Trophoblast cell (in vitro differentiated cells and primary cell): ENCODE data around the gene VGLL2.

Experiments
- DNase-seq, 2 donors: peaks; one replicate each; pipeline ENCODE4 v3.0.0-alpha.2; 2016
- H2AFZ ChIP-seq: 2 replicates; pipeline ENCODE4 v1.6.1; 2013; ENCODE audit warnings: low read length, moderate library complexity, mild to moderate bottlenecking; ENCODE audit not compliant: insufficient read depth, poor library complexity
- H2AK5ac ChIP-seq: 2 replicates; pipeline ENCODE4 v1.6.1; 2013; ENCODE audit warnings: mild to moderate bottlenecking, low read length
- H2BK120ac ChIP-seq: 2 replicates; pipeline ENCODE4 v1.6.1; 2013; ENCODE audit warnings: low read length, mild to moderate bottlenecking, moderate library complexity; ENCODE audit not compliant: insufficient read depth, poor library complexity
- H2BK12ac ChIP-seq: 2 replicates; pipeline ENCODE4 v1.6.1; 2013; ENCODE audit warnings: mild to moderate bottlenecking, low read length, moderate library complexity
- H2BK5ac ChIP-seq: 2 replicates; pipeline ENCODE4 v1.6.1; 2013; ENCODE audit warnings: low read length, low read depth, moderate library complexity, mild to moderate bottlenecking; ENCODE audit not compliant: poor library complexity
- H3K14ac ChIP-seq: 2 replicates; pipeline ENCODE4 v1.6.1; 2013; ENCODE audit warnings: mild to moderate bottlenecking, low read length
- H3K18ac ChIP-seq: 2 replicates; pipeline ENCODE4 v1.6.1; 2013; ENCODE audit warnings: mild to moderate bottlenecking, low read length
- H3K23ac ChIP-seq: 2 replicates; pipeline ENCODE4 v1.6.1; 2013; ENCODE audit warnings: low read length
- H3K27ac ChIP-seq: 2 replicates; pipeline ENCODE4 v1.5.1; 2013; ENCODE audit warnings: low read depth, mild to moderate bottlenecking, inconsistent platforms, low read length, moderate library complexity
- H3K27me3 ChIP-seq: 2 replicates; pipeline ENCODE4 v1.6.1; 2013; ENCODE audit warnings: inconsistent platforms, mild to moderate bottlenecking, low read length, moderate library complexity; ENCODE audit not compliant: insufficient read depth
- H3K36me3 ChIP-seq, 2 experiments: 1 replicate in 1 of 2; 2 replicates in 1 of 2; pipeline ENCODE4 v1.6.1; 2013; ENCODE audit warnings: low read length in 2 of 2, mild to moderate bottlenecking in 2 of 2, moderate library complexity in 1 of 2; ENCODE audit not compliant: insufficient read depth in 2 of 2, control insufficient read depth in 1 of 2
- H3K4ac ChIP-seq: 2 replicates; pipeline ENCODE4 v1.6.1; 2013; ENCODE audit warnings: low read depth, mild to moderate bottlenecking, low read length, moderate library complexity
- H3K4me1 ChIP-seq, 2 experiments: 1 replicate in 1 of 2; 2 replicates in 1 of 2; pipeline ENCODE4 v1.6.1; 2013; ENCODE audit warnings: low read length in 2 of 2, mild to moderate bottlenecking in 2 of 2, moderate library complexity in 1 of 2; ENCODE audit not compliant: insufficient read depth in 2 of 2, control insufficient read depth in 1 of 2
- H3K4me2 ChIP-seq: 2 replicates; pipeline ENCODE4 v1.6.1; 2013; ENCODE audit warnings: inconsistent platforms, mild to moderate bottlenecking, low read length, moderate library complexity
- H3K4me3 ChIP-seq: 2 replicates; pipeline ENCODE4 v1.5.1; 2013; ENCODE audit warnings: mild to moderate bottlenecking, low read depth, low read length, inconsistent platforms
- H3K79me1 ChIP-seq: one replicate; pipeline ENCODE4 v1.6.1; 2013; ENCODE audit warnings: low read length
- H3K79me2 ChIP-seq: 2 replicates; pipeline ENCODE4 v1.6.1; 2013; ENCODE audit warnings: low read length, mild to moderate bottlenecking; ENCODE audit not compliant: control insufficient read depth, insufficient read depth, poor library complexity
- H3K9ac ChIP-seq: 2 replicates; pipeline ENCODE4 v1.6.1; 2013; ENCODE audit warnings: mild to moderate bottlenecking, low read length
- H3K9me3 ChIP-seq: 2 replicates; pipeline ENCODE4 v1.6.1; 2013; ENCODE audit warnings: low read depth, mild to moderate bottlenecking, control low read depth, inconsistent platforms, low read length; ENCODE audit not compliant: insufficient read depth
- H4K12ac ChIP-seq: 2 replicates; pipeline ENCODE4 v1.6.1; 2013; ENCODE audit warnings: low read depth, mild to moderate bottlenecking, low read length, moderate library complexity
- H4K8ac ChIP-seq: 2 replicates; pipeline ENCODE4 v1.6.1; 2013; ENCODE audit warnings: low read depth, mild to moderate bottlenecking, low read length, moderate library complexity
- H4K91ac ChIP-seq: one replicate; pipeline ENCODE4 v1.6.1; 2013; ENCODE audit warnings: low read depth, mild to moderate bottlenecking, low read length, moderate library complexity
- WGBS: extraction: QIAGEN DNeasy Blood & Tissue Kit; methylation state at CpG from one replicate; pipeline ENCODE4 v1.1.7; 2013; ENCODE audit warnings: missing lambda C conversion rate; ENCODE audit not compliant: insufficient read length, insufficient coverage; ENCODE audit errors: extremely low coverage; 5-methylcytosine and 5-hydroxymethylcytosine counted together

Gene VGLL2

GRCh38 chr6:117228202-117228601 lies 37.2 kb upstream of the VGLL2 start:
- Histone ChIP-seq H3K9ac (no peak overlapping the region), H4K12ac (no peak overlapping the region), H3K36me3 (no peaks in the 10 kb centered on the region), H4K8ac (no peak overlapping the region), H2BK12ac (no peak overlapping the region), H3K4ac (no peak overlapping the region), H3K79me2 (no peaks in the 10 kb centered on the region), H2AFZ (no peak overlapping the region), H3K9me3 (no peaks in the 10 kb centered on the region), H3K18ac (no peak overlapping the region), H3K27ac (no peak overlapping the region), H2BK120ac (no peak overlapping the region), H3K27me3 (no peaks in the 10 kb centered on the region), H2AK5ac (no peak overlapping the region), H4K91ac (no peak overlapping the region), H3K23ac (no peak overlapping the region), H3K14ac (no peak overlapping the region), H3K79me1 (no peaks in the 10 kb centered on the region), H3K4me2 (no peak overlapping the region), H3K4me3 (no peak overlapping the region), H2BK5ac (no peak overlapping the region), H3K4me1 (no peaks in the 10 kb centered on the region)
- no CpG with 5 or more reads among the region's 1 CpG for WGBS
- DNase-seq = no peak

DNA sequence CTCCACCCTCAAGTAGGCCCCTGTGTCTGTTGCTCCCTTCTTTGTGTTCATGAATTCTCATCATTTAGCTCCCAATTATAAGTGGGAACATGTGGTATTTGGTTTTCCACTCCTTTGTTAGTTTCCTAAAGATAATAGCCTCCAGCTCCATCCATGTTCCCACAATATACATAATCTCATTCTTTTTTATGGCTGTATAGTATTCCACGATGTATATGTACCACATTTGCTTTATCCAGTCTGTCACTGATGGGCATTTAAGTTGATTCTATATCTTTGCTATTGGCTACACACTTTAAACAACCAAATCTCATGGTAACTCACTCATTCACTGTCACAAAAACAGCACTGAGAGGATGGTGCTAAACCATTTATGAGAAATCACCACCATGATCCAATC lies 35.5 kb upstream of the VGLL2 start:
- no peak overlapping the region for H2AFZ ChIP-seq
- H3K18ac ChIP-seq = no peak overlapping the region
- H2BK120ac ChIP-seq = no peak overlapping the region
- no peak overlapping the region for H3K27ac ChIP-seq
- H3K4ac ChIP-seq = no peak overlapping the region
- H3K79me1 ChIP-seq = no peaks in the 10 kb centered on the region
- WGBS = no CpG with 5 or more reads among the region's 1 CpG
- no peak overlapping the region for H3K23ac ChIP-seq
- H2BK5ac ChIP-seq = no peak overlapping the region
- H3K4me3 ChIP-seq = no peak overlapping the region
- H4K8ac ChIP-seq = no peak overlapping the region
- no peak overlapping the region for H2BK12ac ChIP-seq
- no peak overlapping the region for H2AK5ac ChIP-seq
- DNase-seq = no peak
- H3K36me3 ChIP-seq = no peaks in the 10 kb centered on the region
- no peaks in the 10 kb centered on the region for H3K9me3 ChIP-seq
- H3K4me1 ChIP-seq = no peaks in the 10 kb centered on the region
- H3K9ac ChIP-seq = no peak overlapping the region
- no peaks in the 10 kb centered on the region for H3K79me2 ChIP-seq
- no peak overlapping the region for H3K14ac ChIP-seq
- H4K91ac ChIP-seq = no peak overlapping the region
- H3K4me2 ChIP-seq = no peak overlapping the region
- no peaks in the 10 kb centered on the region for H3K27me3 ChIP-seq
- no peak overlapping the region for H4K12ac ChIP-seq

GRCh38 chr6:117231466-117231865 lies 33.9 kb upstream of the VGLL2 start:
- H4K91ac ChIP-seq = no peak overlapping the region
- no peak overlapping the region for H3K9ac ChIP-seq
- DNase-seq = no peak
- H3K14ac ChIP-seq = no peak overlapping the region
- no peak overlapping the region for H2BK12ac ChIP-seq
- H3K18ac ChIP-seq = no peak overlapping the region
- H3K27ac ChIP-seq = no peak overlapping the region
- H4K12ac ChIP-seq = no peak overlapping the region
- H3K79me1 ChIP-seq = no peaks in the 10 kb centered on the region
- no peak overlapping the region for H2BK120ac ChIP-seq
- H3K4me3 ChIP-seq = no peak overlapping the region
- WGBS = no CpG with 5 or more reads among the region's 2 CpGs
- H2AK5ac ChIP-seq = no peak overlapping the region
- H3K4me2 ChIP-seq = no peak overlapping the region
- no peak overlapping the region for H2BK5ac ChIP-seq
- H3K27me3 ChIP-seq = no peaks in the 10 kb centered on the region
- H3K4ac ChIP-seq = no peak overlapping the region
- H3K23ac ChIP-seq = no peak overlapping the region
- no peak overlapping the region for H2AFZ ChIP-seq
- no peak overlapping the region for H4K8ac ChIP-seq
- H3K9me3 ChIP-seq = no peaks in the 10 kb centered on the region
- H3K36me3 ChIP-seq = no peaks in the 10 kb centered on the region
- no peaks in the 10 kb centered on the region for H3K79me2 ChIP-seq
- H3K4me1 ChIP-seq = no peaks in the 10 kb centered on the region

DNA sequence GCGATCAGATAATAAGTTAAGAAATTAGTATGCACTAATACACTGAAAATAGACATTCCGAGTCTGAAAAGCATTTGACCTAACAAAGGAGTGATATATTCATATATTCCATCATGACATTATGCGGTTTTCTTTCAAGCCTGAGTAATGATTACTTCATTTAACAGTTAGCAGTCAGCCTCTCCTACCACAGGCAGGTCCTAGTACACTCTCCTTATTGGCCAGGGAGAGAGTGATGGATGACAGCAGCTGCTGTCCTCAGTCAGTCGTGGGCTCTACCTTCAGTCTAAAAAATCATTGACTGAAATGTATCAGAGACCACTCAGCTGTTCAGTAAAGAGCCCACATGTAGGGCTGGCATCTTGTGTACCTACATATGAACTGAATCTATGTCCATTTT lies 33.2 kb upstream of the VGLL2 start:
- no peak overlapping the region for H4K12ac ChIP-seq
- H3K79me2 ChIP-seq = no peaks in the 10 kb centered on the region
- no peak overlapping the region for H3K23ac ChIP-seq
- no peak overlapping the region for H3K18ac ChIP-seq
- no peak overlapping the region for H3K4ac ChIP-seq
- no peak overlapping the region for H2BK12ac ChIP-seq
- no peak overlapping the region for H3K14ac ChIP-seq
- H3K9ac ChIP-seq = no peak overlapping the region
- no peak overlapping the region for H2BK120ac ChIP-seq
- H4K91ac ChIP-seq = no peak overlapping the region
- H2AFZ ChIP-seq = no peak overlapping the region
- H3K79me1 ChIP-seq = no peaks in the 10 kb centered on the region
- no peak overlapping the region for H3K4me3 ChIP-seq
- H3K4me1 ChIP-seq = no peaks in the 10 kb centered on the region
- no peak overlapping the region for H4K8ac ChIP-seq
- no peaks in the 10 kb centered on the region for H3K9me3 ChIP-seq
- DNase-seq = no peak
- no peak overlapping the region for H2BK5ac ChIP-seq
- no CpG with 5 or more reads among the region's 4 CpGs for WGBS
- H3K27ac ChIP-seq = no peak overlapping the region
- no peaks in the 10 kb centered on the region for H3K27me3 ChIP-seq
- H2AK5ac ChIP-seq = no peak overlapping the region
- H3K4me2 ChIP-seq = no peak overlapping the region
- H3K36me3 ChIP-seq = no peaks in the 10 kb centered on the region
